Panc1 (cell line): ENCODE data around the gene FOXN4. TPM values are rescaled to one million over a fixed set of nuclear protein-coding genes. Genes with fewer than 3 reads are reported as not detected.

ENCODE experiments used
- ATAC-seq: fragments of 200-7000 bp; cut with Tn5 transposase; 2 replicates; pipeline ENCODE4 v1.9.1; 2020; ENCODE audit warnings: mild to moderate bottlenecking, moderate library complexity
- BruUV-seq: library from RNA; stranded (reverse); fragments of 400-500 nt; replicated peaks from 2 replicates; lab custom pipeline; 2021; lab: Mats Ljungman, UMichigan
- CTCF ChIA-PET: fragments of 300-600 bp; sonication (Branson Sonifier 250); formaldehyde crosslinking; loops from one replicate; lab custom pipeline; 2022; ENCODE audit warnings: antibody characterized with exemption; lab: Charles Lee
- POLR2A ChIA-PET: fragments of 300-600 bp; sonication (Branson Sonifier 250); formaldehyde crosslinking; loops from one replicate; lab custom pipeline; 2022; ENCODE audit warnings: antibody characterized with exemption; lab: Charles Lee
- DNase-seq: peaks from one replicate; pipeline ENCODE4 v3.0.0-alpha.2; 2010; ENCODE audit warnings: low read depth, low spot score
- H3K27ac ChIP-seq: 2 replicates; pipeline ENCODE4 v1.5.1; 2011; ENCODE audit warnings: mild to moderate bottlenecking, low read length, inconsistent platforms
- H3K27me3 ChIP-seq: fragments of 200-500 bp; sonication (Bioruptor generic); 2 replicates; pipeline ENCODE4 v1.6.0; 2014; ENCODE audit warnings: low read length, inconsistent platforms; ENCODE audit not compliant: control insufficient read depth, insufficient read depth
- H3K36me3 ChIP-seq: fragments of 200-500 bp; sonication (Bioruptor generic); 2 replicates; pipeline ENCODE4 v1.5.1; 2014; ENCODE audit warnings: inconsistent platforms, mild to moderate bottlenecking, low read length, moderate library complexity; ENCODE audit not compliant: control insufficient read depth, insufficient read depth
- H3K4me1 ChIP-seq: 2 replicates; pipeline ENCODE4 v1.5.1; 2011; ENCODE audit warnings: inconsistent platforms, mild to moderate bottlenecking, low read length, moderate library complexity; ENCODE audit not compliant: control insufficient read depth, insufficient read depth
- H3K4me3 ChIP-seq, 2 experiments: 2 replicates each; pipeline ENCODE4 v1.5.1; 2011 to 2012; ENCODE audit warnings: low read depth in 2 of 2, low read length in 2 of 2, mild to moderate bottlenecking in 2 of 2, inconsistent platforms in 1 of 2, moderate library complexity in 1 of 2
- H3K9me3 ChIP-seq: fragments of 200-500 bp; sonication (Bioruptor generic); 2 replicates; pipeline ENCODE4 v1.5.1; 2014; ENCODE audit warnings: low read depth, mild to moderate bottlenecking, inconsistent platforms, low read length, moderate library complexity; ENCODE audit not compliant: control insufficient read depth, insufficient read depth
- CTCF ChIP-seq: fragments of 450-650 bp; IDR thresholded peaks from 2 replicates; pipeline ENCODE4 v1.5.1; 2017; ENCODE audit warnings: mild to moderate bottlenecking
- POLR2AphosphoS5 ChIP-seq: IDR thresholded peaks from 2 replicates; pipeline ENCODE4 v1.6.1; 2012; ENCODE audit warnings: mild to moderate bottlenecking, low read depth, low read length, moderate library complexity
- REST ChIP-seq, 2 experiments: IDR thresholded peaks; 2 replicates each; pipeline ENCODE4 v1.6.1; 2011 to 2012; ENCODE audit warnings: low read depth in 2 of 2, control low read depth in 1 of 2, low read length in 1 of 2, mild to moderate bottlenecking in 1 of 2, moderate library complexity in 1 of 2; ENCODE audit not compliant: insufficient read depth in 1 of 2
- SIN3A ChIP-seq: IDR thresholded peaks from 2 replicates; pipeline ENCODE4 v1.6.1; 2012; ENCODE audit warnings: low read depth, mild to moderate bottlenecking, low read length, moderate library complexity, borderline replicate concordance; ENCODE audit not compliant: insufficient read depth
- TCF7L2 ChIP-seq: IDR thresholded peaks from 2 replicates; pipeline ENCODE4 v1.6.1; 2011; ENCODE audit warnings: mild to moderate bottlenecking, low read depth, low read length, inconsistent platforms
- in situ Hi-C: cut with HindIII; loops from 2 replicates; pipeline ENCODE4 v1.10.0; 2016; ENCODE audit warnings: low sequenced_read_pairs, low pct_unique_long_range_greater_than_20kb
- intact Hi-C: fragments of 100-400 bp; cut with micrococcal nuclease; formaldehyde crosslinking; loops from one replicate; pipeline ENCODE4 v1.10.0; 2022; ENCODE audit not compliant: unreplicated experiment
- total RNA-seq: library from RNA; stranded (reverse); gene quantifications from one replicate; pipeline ENCODE4 v1.2.1, GENCODE V29; 2021; ENCODE audit not compliant: unreplicated experiment

The FOXN4 gene
- total RNA-seq, 1 experiment from 2014 or later, result 0.08 TPM

- TF ChIP-seq SIN3A, result no peak
- no peak for TF ChIP-seq TCF7L2
- TF ChIP-seq REST (IDR thresholded peaks at IDR 0.05; ENCODE audit: insufficient read depth in 1 of 2, low read depth in 2 of 2, low read length in 1 of 2), result no peak
- TF ChIP-seq CTCF, result no peak
- TF ChIP-seq POLR2AphosphoS5, result no peak
- ChIA-PET POLR2A (no interaction called here), CTCF (no interaction called here)
- H3K27me3 ChIP-seq, result no peaks in the 10 kb centered on the region
- no peak overlapping the region for H3K4me3 ChIP-seq
- H3K9me3 ChIP-seq, result no peaks in the 10 kb centered on the region
- in situ Hi-C loops (no loop called here), intact Hi-C loops (no loop called here)
- H3K27ac ChIP-seq, result no peak overlapping the region
- no peaks in the 10 kb centered on the region for H3K36me3 ChIP-seq
- BruUV-seq, result no TSS peak
- DNase-seq (no peak), ATAC-seq (no peak)
- peaks cover 3% of the 10 kb centered on the region; the same call in 1 of the 2 replicates for H3K4me1 ChIP-seq
Observed at GRCh38 chr12:109290061-109290460, 19.0 kb downstream of the FOXN4 start.

GRCh38 chr12:109289551-109289950 is 19.5 kb downstream of the FOXN4 start:
- no peak for ATAC-seq
- H3K27me3 ChIP-seq, result no peaks in the 10 kb centered on the region
- no peak overlapping the region for H3K27ac ChIP-seq
- H3K9me3 ChIP-seq, result no peaks in the 10 kb centered on the region
- no peak overlapping the region for H3K4me3 ChIP-seq
- in situ Hi-C loops (no loop called here), intact Hi-C loops (no loop called here)
- ChIA-PET CTCF (no interaction called here), POLR2A (no interaction called here)
- no peak for TF ChIP-seq TCF7L2
- TF ChIP-seq REST (IDR thresholded peaks at IDR 0.05; ENCODE audit: insufficient read depth in 1 of 2, low read depth in 2 of 2, low read length in 1 of 2), result no peak
- TF ChIP-seq SIN3A, result no peak
- no peak for TF ChIP-seq POLR2AphosphoS5
- TF ChIP-seq CTCF, result no peak
- no peak for DNase-seq
- H3K4me1 ChIP-seq, result peaks cover 3% of the 10 kb centered on the region; the same call in 1 of the 2 replicates
- no peaks in the 10 kb centered on the region for H3K36me3 ChIP-seq
- no TSS peak for BruUV-seq
